Calu3 (cell line): ENCODE measurements around the gene DSCAM. TPM values are rescaled to one million over a fixed set of nuclear protein-coding genes. Genes with fewer than 3 reads are reported as not detected.

Experiments used
- BruUV-seq: library from RNA; stranded (reverse); fragments of 400-500 nt; replicated peaks from 2 replicates; lab custom pipeline; 2021; lab: Mats Ljungman, UMichigan
- CTCF ChIA-PET: fragments of 300-600 bp; sonication (Branson Sonifier 250); formaldehyde crosslinking; loops from one replicate; lab custom pipeline; 2022; ENCODE audit warnings: antibody characterized with exemption; lab: Charles Lee
- DNase-seq: peaks from one replicate; pipeline ENCODE4 v3.0.0; 2022
- H3K27ac Mint-ChIP-seq: one replicate; pipeline ENCODE4 v1.8.0; 2022; ENCODE audit warnings: mixed read lengths; ENCODE audit not compliant: unreplicated experiment
- H3K27me3 Mint-ChIP-seq: one replicate; pipeline ENCODE4 v1.8.0; 2022; ENCODE audit warnings: mixed read lengths; ENCODE audit not compliant: unreplicated experiment
- H3K36me3 Mint-ChIP-seq: one replicate; pipeline ENCODE4 v1.8.0; 2022; ENCODE audit warnings: mild to moderate bottlenecking, moderate library complexity, mixed read lengths; ENCODE audit not compliant: insufficient read depth, unreplicated experiment
- H3K4me1 Mint-ChIP-seq: one replicate; pipeline ENCODE4 v1.8.0; 2022; ENCODE audit warnings: mild to moderate bottlenecking, low read depth, mixed read lengths; ENCODE audit not compliant: unreplicated experiment
- H3K4me3 Mint-ChIP-seq: one replicate; pipeline ENCODE4 v1.8.0; 2022; ENCODE audit warnings: mild to moderate bottlenecking, low read depth, moderate library complexity, mixed read lengths; ENCODE audit not compliant: unreplicated experiment
- H3K9me3 Mint-ChIP-seq: one replicate; pipeline ENCODE4 v1.8.0; 2022; ENCODE audit warnings: low read depth, mixed read lengths; ENCODE audit not compliant: unreplicated experiment
- CTCF ChIP-seq: fragments of 200-600 bp; IDR thresholded peaks from one replicate; pipeline ENCODE4 v1.8.0; 2022; ENCODE audit warnings: antibody characterized with exemption; ENCODE audit not compliant: unreplicated experiment
- intact Hi-C: fragments of 100-400 bp; cut with micrococcal nuclease; formaldehyde crosslinking; loops from one replicate; pipeline ENCODE4 v1.10.0; 2022; ENCODE audit not compliant: unreplicated experiment
- total RNA-seq: library from RNA; stranded (reverse); gene quantifications from 2 replicates; pipeline ENCODE4 v1.2.3, GENCODE V29; 2022

Gene DSCAM
- total RNA-seq, 1 experiment from 2014 or later, result not detected

- intact Hi-C loops, result no loop called here
- H3K9me3 Mint-ChIP-seq, result peaks cover 5% of the 10 kb centered on the region
- BruUV-seq, result no TSS peak
- no peak for DNase-seq
- CTCF ChIA-PET, result no interaction called here
- no peaks in the 10 kb centered on the region for H3K27me3 Mint-ChIP-seq
- no peaks in the 10 kb centered on the region for H3K36me3 Mint-ChIP-seq
- no peak overlapping the region for H3K4me3 Mint-ChIP-seq
- H3K27ac Mint-ChIP-seq, result no peak overlapping the region
- no peak for TF ChIP-seq CTCF
- H3K4me1 Mint-ChIP-seq, result no peaks in the 10 kb centered on the region
Observed at GRCh38 chr21:40540216-40540615, 306.7 kb downstream of the DSCAM start.

GRCh38 chr21:40534886-40535285 lies 312.1 kb downstream of the DSCAM start:
- H3K27me3 Mint-ChIP-seq, result no peaks in the 10 kb centered on the region
- H3K4me1 Mint-ChIP-seq, result no peaks in the 10 kb centered on the region
- no peak overlapping the region for H3K27ac Mint-ChIP-seq
- TF ChIP-seq CTCF, result no peak
- no peaks in the 10 kb centered on the region for H3K36me3 Mint-ChIP-seq
- H3K9me3 Mint-ChIP-seq, result peaks cover 14% of the 10 kb centered on the region
- intact Hi-C loops, result no loop called here
- DNase-seq, result no peak
- BruUV-seq, result no TSS peak
- CTCF ChIA-PET, result no interaction called here
- H3K4me3 Mint-ChIP-seq, result no peak overlapping the region

GRCh38 chr21:40531431-40532110 lies 315.4 kb downstream of the DSCAM start:
- no peak overlapping the region for H3K4me3 Mint-ChIP-seq
- intact Hi-C loops, result no loop called here
- no peaks in the 10 kb centered on the region for H3K27me3 Mint-ChIP-seq
- H3K36me3 Mint-ChIP-seq, result no peaks in the 10 kb centered on the region
- no peaks in the 10 kb centered on the region for H3K4me1 Mint-ChIP-seq
- no peak for TF ChIP-seq CTCF
- no peak for DNase-seq
- peaks cover 18% of the 10 kb centered on the region for H3K9me3 Mint-ChIP-seq
- BruUV-seq, result no TSS peak
- H3K27ac Mint-ChIP-seq, result no peak overlapping the region
- CTCF ChIA-PET, result no interaction called here

- intact Hi-C loops, result no loop called here
- Mint-ChIP-seq H3K36me3 (no peaks in the 10 kb centered on the region), H3K9me3 (peaks cover 18% of the 10 kb centered on the region), H3K4me1 (no peaks in the 10 kb centered on the region), H3K27me3 (no peaks in the 10 kb centered on the region), H3K4me3 (no peak overlapping the region), H3K27ac (no peak overlapping the region)
- CTCF ChIA-PET, result no interaction called here
- TF ChIP-seq CTCF, result no peak
- no TSS peak for BruUV-seq
- DNase-seq, result no peak
Observed at GRCh38 chr21:40531016-40531415, 315.9 kb downstream of the DSCAM start.
